GM18505 (cell line): Measurements from ENCODE around the gene SPATA20.

Experiments
- ATAC-seq: cut with Tn5 transposase; IDR thresholded peaks from one replicate; pipeline ENCODE4 v1.9.1; 2021; ENCODE audit not compliant: unreplicated experiment
- POLR2A ChIP-seq: IDR thresholded peaks from 4 replicates; pipeline ENCODE4 v1.6.1; 2011; ENCODE audit warnings: borderline replicate concordance; ENCODE audit not compliant: insufficient read depth, insufficient read length; ENCODE audit errors: extremely low read depth

Gene SPATA20

DNA sequence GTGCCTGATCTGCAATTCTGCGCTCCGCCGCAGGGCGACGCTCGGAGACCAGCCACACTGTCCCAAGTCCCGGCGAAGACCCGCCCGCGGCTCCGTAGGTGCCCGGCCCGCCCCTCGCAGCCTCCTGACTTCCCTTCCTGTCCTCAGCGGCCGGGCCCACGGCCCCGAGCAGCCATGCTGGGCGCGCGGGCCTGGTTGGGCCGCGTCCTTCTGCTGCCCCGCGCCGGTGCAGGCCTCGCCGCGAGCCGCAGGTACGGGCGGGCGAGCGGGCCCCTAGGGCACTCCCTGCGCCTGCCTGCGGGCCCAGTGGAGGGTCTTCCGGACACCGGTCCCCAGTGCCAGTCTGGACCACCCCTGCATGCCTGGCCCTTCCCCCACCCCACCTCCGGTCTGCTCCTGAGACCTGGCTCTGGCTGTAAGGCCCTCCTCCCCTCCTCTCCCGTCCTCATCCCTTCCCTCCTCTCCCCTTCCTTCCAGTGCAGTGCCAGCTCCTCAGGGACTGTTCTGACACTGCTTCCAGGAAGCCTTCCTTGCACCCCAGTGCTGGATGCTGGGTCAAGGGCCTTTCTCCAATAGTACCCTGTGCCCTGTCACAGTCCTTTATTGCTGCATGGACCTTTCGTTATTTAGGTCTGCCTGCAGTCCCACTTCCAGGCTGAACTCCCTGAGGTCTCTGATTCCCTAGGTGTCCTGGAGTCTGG is at the start of gene SPATA20:
Gene SPATA20 (plus strand): TSS at position 140 of the 701 bp plus-strand sequence. CDS start 35 bp downstream, at position 175.
- peak; percentile 78 for TF ChIP-seq POLR2A
- peak; percentile 59 for ATAC-seq

GRCh38 chr17:50498021-50498874 is 48.7 kb upstream of the SPATA20 start:
- no peak for ATAC-seq
- no peak for TF ChIP-seq POLR2A

DNA sequence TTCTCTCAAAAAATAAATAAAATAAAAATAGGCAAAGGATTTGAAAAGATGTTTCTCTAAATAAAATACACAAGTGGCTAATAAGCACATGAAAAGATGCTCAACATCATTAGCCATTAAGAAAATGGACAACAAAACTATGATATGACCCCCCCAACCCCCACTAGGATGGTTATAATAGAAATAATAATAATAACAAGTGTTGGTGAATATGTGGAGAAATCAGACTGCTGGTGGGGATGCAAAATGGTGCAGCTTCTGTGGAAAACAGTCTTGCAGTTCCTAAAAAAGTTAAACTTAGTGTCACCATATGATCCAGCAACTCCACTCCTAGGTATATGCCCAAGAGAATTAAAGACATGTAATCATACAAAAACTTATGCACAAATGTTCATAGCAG is 47.7 kb upstream of the SPATA20 start:
- ATAC-seq, result no peak
- TF ChIP-seq POLR2A, result no peak

DNA sequence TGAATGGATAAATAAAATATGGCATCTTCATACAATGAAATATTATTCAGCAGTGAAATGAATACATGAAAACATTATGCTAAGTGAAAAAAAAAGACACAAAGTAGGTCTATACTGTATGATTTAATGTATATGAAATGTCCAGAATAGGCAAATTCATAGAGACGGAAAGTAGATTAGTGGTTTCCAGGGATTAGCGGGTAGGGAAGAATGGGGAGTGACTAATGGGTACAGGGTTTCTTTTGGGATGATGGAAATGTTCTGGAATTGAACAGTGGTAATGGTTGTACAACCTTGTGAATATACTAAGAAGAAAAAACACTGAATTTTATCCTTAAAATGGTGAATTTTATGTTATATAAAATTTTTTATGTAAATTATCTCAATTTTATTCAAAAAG is 47.3 kb upstream of the SPATA20 start:
- no peak for TF ChIP-seq POLR2A

GRCh38 chr17:50501054-50501453 is 45.9 kb upstream of the SPATA20 start:
- no peak for ATAC-seq
- no peak for TF ChIP-seq POLR2A

More for the DNA sequence above, 47.3 kb upstream of the SPATA20 start:
- ATAC-seq, result no peak

- no peak for ATAC-seq
- no peak for TF ChIP-seq POLR2A
These were observed 44.5 kb upstream of the SPATA20 start for GRCh38 chr17:50502301-50502990.

- TF ChIP-seq POLR2A, result no peak
- ATAC-seq, result no peak
These were observed 41.3 kb upstream of the SPATA20 start for GRCh38 chr17:50505591-50506130.

GRCh38 chr17:50506298-50506697 is 40.7 kb upstream of the SPATA20 start:
- TF ChIP-seq POLR2A, result no peak
- no peak for ATAC-seq

DNA sequence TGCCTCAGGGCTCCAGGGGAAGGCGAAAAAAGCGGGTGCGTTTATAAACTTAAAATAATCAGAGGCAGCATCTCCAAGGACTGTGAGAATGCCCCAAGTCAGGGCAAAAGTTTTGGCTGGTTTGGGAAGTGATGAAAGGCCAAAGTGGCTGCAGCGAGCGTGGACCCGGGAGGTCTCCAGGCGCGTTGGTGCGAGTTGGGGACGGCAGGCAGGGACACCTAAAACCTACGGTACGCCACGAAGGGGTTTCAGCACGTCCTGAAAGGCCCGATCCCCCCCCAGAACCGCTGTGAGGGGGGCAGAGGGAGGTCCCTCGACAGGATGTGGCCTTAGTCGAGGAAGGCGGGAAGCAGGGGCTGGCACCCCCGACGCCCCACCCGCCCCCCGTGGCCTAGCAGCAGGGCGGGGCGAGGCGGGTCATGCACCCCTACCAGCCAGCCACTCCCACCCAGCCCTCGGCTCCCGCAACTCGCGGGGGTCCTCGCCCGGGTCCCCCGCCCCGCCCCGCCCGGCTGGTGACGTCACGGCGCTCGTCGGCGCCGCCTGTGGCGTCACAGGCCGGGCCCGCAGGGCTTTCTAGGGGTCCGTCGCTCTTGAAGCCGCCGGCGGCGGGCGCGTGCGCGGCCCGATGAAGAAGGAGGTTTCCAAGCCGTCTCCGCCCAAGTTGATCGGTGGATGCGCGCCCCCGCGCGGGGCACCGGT is 39.0 kb upstream of the SPATA20 start, which contains the start of gene MYCBPAP:
Gene MYCBPAP (plus strand): TSS at position 569 of the 702 bp plus-strand sequence. CDS start 236 bp downstream, outside the sequence.
- peak; percentile 41 for TF ChIP-seq POLR2A
- ATAC-seq, result peak; percentile 46

- no peak for ATAC-seq
- no peak for TF ChIP-seq POLR2A
These were observed 38.2 kb upstream of the SPATA20 start for GRCh38 chr17:50508573-50509460.

GRCh38 chr17:50511058-50511457 is 35.9 kb upstream of the SPATA20 start:
- no peak for TF ChIP-seq POLR2A
- peak; percentile 74 for ATAC-seq
